Stimulated activated CD8-positive, alpha-beta memory T cell treated with anti-CD3 and anti-CD28 coated beads, Interleukin-15, amount 100 ng/mL, for 4 hours (primary cell): ENCODE measurements around the gene RAB39B.

Experiments used
- DNase-seq, 2 donors: peaks; one replicate each; pipeline ENCODE4 v3.0.0-alpha.2; 2020; ENCODE audit warnings: low read depth in 2 of 2

Gene RAB39B

GRCh38 chrX:155215443-155216178 lies 48.7 kb downstream of the RAB39B start:
- peak in 1 of 2 donors; percentile 0 for DNase-seq

DNA sequence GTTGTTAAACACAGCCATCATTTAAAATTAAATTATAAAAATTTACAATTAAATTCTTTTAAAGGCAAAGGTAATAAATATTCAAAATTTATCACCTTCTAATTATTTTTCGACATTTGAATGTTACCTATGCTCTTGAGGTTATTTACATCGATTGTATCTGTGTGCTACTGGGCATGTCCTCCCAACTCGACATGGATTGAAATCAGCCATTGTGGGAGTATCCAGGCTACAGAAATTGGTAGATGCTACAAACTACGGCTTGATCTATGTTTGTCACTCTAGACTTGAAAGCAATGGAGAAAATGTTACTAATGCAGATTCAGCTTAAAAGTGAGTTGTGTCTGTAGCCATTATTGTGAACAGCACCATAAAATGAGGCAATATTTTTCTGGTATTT lies 50.6 kb downstream of the RAB39B start:
- DNase-seq, result no peak

GRCh38 chrX:155211208-155211607 lies 53.1 kb downstream of the RAB39B start:
- no peak for DNase-seq
